Measurements from ENCODE around the gene RNASE4. TPM values are rescaled to one million over a fixed set of nuclear protein-coding genes. Genes with fewer than 3 reads are reported as not detected.
A peak's percentile ranks its signal among the peaks of the same experiment; 100 is the strongest.

RNASE4 gene
- polyA plus RNA-seq, 1 experiment, result 19.0 TPM

GRCh38 chr14:20690848-20691640, 6.7 kb downstream of the RNASE4 start:
- Histone ChIP-seq H3K4me3 (ENCODE audit: low read depth, low read length) (no peak overlapping the region), H3K27ac (ENCODE audit: low read depth, low read length) (no peak overlapping the region), H3K27me3 (ENCODE audit: control insufficient read depth, insufficient read depth, low read length) (no peaks in the 10 kb centered on the region), H3K9me3 (ENCODE audit: control insufficient read depth, insufficient read depth, low read length) (no peaks in the 10 kb centered on the region)
- TF ChIP-seq CTCF (IDR thresholded peaks at IDR 0.05; ENCODE audit: low read depth, low read length), result peak; percentile 91
- no peak for DNase-seq (ENCODE audit: low read depth, low spot score)
- POLR2A ChIA-PET, result interaction anchor here (0.6 to 1.1 kb wide), 2 partner anchors 21 to 78 kb away, joined by 3 to 4 read pairs; no protein-coding TSS in a partner anchor
- CTCF ChIA-PET, result interaction anchor here (0.6 to 2.7 kb wide), 24 partner anchors 9 to 379 kb away, joined by 3 to 35 read pairs (median 4); partner anchors contain the start of gene ARHGEF40

GRCh38 chr14:20692116-20692751, 7.9 kb downstream of the RNASE4 start:
- no peak for TF ChIP-seq CTCF (IDR thresholded peaks at IDR 0.05; ENCODE audit: low read depth, low read length)
- no peak overlapping the region for H3K4me3 ChIP-seq (ENCODE audit: low read depth, low read length)
- POLR2A ChIA-PET, result interaction anchor here (0.7 kb wide), 1 partner anchor 20 kb away, joined by 3 read pairs; no protein-coding TSS in a partner anchor
- H3K27ac ChIP-seq (ENCODE audit: low read depth, low read length), result no peak overlapping the region
- no peak for DNase-seq (ENCODE audit: low read depth, low spot score)
- H3K27me3 ChIP-seq (ENCODE audit: control insufficient read depth, insufficient read depth, low read length), result no peaks in the 10 kb centered on the region
- H3K9me3 ChIP-seq (ENCODE audit: control insufficient read depth, insufficient read depth, low read length), result no peaks in the 10 kb centered on the region
- CTCF ChIA-PET, result interaction anchor here (1.0 to 2.7 kb wide), 8 partner anchors 8 to 278 kb away, joined by 3 to 35 read pairs (median 4); no protein-coding TSS in a partner anchor

DNA sequence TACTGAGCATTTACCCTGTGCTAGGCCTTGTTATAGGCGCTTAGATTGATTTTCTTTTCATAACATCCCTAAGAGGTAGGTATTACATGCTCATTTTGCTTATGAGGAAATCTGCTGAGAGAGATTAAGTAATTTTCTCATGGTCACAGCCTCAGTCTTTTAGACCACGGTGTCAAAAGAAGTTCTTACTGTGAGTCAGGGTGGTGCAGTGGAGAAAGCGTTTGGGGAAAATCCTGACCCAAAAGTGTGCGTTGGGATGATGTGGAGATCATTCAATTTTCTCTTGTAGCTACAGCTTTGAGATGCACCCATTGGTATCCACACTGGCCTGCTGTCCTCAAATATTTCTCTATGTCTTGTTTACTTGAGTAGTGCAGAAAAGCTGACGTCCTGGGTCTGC, 12.4 kb downstream of the RNASE4 start:
- ChIA-PET CTCF (interaction anchor here (0.7 to 4.8 kb wide), 14 partner anchors 15 to 343 kb away, joined by 3 to 43 read pairs (median 4); no protein-coding TSS in a partner anchor), POLR2A (interaction anchor here (0.6 kb wide), 1 partner anchor 235 kb away, joined by 9 read pairs; no protein-coding TSS in a partner anchor)
- H3K27me3 ChIP-seq (ENCODE audit: control insufficient read depth, insufficient read depth, low read length), result no peaks in the 10 kb centered on the region
- no peaks in the 10 kb centered on the region for H3K9me3 ChIP-seq (ENCODE audit: control insufficient read depth, insufficient read depth, low read length)
- no peak for TF ChIP-seq CTCF (IDR thresholded peaks at IDR 0.05; ENCODE audit: low read depth, low read length)
- H3K27ac ChIP-seq (ENCODE audit: low read depth, low read length), result no peak overlapping the region
- DNase-seq (ENCODE audit: low read depth, low spot score), result no peak
- H3K4me3 ChIP-seq (ENCODE audit: low read depth, low read length), result no peak overlapping the region

- H3K4me3 ChIP-seq (ENCODE audit: low read depth, low read length), result no peak overlapping the region
- H3K27me3 ChIP-seq (ENCODE audit: control insufficient read depth, insufficient read depth, low read length), result no peaks in the 10 kb centered on the region
- peak; percentile 78 for TF ChIP-seq CTCF (IDR thresholded peaks at IDR 0.05; ENCODE audit: low read depth, low read length)
- no peaks in the 10 kb centered on the region for H3K9me3 ChIP-seq (ENCODE audit: control insufficient read depth, insufficient read depth, low read length)
- POLR2A ChIA-PET, result interaction anchor here (0.6 kb wide), 1 partner anchor 236 kb away, joined by 9 read pairs; no protein-coding TSS in a partner anchor
- CTCF ChIA-PET, result interaction anchor here (0.5 to 4.8 kb wide), 16 partner anchors 16 to 370 kb away, joined by 3 to 43 read pairs (median 4); no protein-coding TSS in a partner anchor
- H3K27ac ChIP-seq (ENCODE audit: low read depth, low read length), result no peak overlapping the region
- DNase-seq (ENCODE audit: low read depth, low spot score), result no peak
These were observed 13.1 kb downstream of the RNASE4 start for GRCh38 chr14:20697273-20698017.
